ENCODE data around the gene AIRE.
"Not testable (repeated sequence)": the region's sequence is repeated elsewhere in the genome, so short reads cannot be mapped to it uniquely, and the experiment has no call there.

DNA sequence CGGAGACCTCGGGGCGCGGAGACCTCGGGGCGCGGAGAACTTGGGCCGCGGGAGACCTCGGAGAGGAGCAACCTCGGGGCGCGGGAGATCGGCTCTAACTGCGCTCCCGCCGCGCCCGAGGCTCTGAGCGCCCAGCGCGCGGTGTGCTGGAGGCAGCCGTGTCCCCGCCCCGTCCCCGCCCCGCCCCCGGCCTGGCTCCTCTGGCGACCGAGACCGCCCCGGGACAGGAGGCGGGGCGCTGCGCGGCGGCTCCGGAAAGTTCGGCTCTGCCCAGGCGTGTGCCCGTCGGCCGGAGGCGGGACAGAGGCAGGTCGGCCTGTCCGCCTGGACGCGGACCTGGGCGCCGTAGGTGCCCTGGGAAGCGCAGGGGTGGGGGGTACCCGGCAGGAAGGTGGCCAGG, 44.8 kb upstream of the AIRE start, which contains the start of gene ICOSLG:
- not testable (repeated sequence) for TF ChIP-seq POLR2A, POLR2AphosphoS5, SPI1 (IDR thresholded peaks at IDR 0.05; ENCODE audit: low read depth, low read length)

All from GM12891 (cell line).